CMK (cell line): ENCODE data around the gene HPS5.

Experiments
- DNase-seq: peaks from one replicate; pipeline ENCODE4 v3.0.0-alpha.2; 2010; ENCODE audit warnings: low read depth

HPS5 gene

DNA sequence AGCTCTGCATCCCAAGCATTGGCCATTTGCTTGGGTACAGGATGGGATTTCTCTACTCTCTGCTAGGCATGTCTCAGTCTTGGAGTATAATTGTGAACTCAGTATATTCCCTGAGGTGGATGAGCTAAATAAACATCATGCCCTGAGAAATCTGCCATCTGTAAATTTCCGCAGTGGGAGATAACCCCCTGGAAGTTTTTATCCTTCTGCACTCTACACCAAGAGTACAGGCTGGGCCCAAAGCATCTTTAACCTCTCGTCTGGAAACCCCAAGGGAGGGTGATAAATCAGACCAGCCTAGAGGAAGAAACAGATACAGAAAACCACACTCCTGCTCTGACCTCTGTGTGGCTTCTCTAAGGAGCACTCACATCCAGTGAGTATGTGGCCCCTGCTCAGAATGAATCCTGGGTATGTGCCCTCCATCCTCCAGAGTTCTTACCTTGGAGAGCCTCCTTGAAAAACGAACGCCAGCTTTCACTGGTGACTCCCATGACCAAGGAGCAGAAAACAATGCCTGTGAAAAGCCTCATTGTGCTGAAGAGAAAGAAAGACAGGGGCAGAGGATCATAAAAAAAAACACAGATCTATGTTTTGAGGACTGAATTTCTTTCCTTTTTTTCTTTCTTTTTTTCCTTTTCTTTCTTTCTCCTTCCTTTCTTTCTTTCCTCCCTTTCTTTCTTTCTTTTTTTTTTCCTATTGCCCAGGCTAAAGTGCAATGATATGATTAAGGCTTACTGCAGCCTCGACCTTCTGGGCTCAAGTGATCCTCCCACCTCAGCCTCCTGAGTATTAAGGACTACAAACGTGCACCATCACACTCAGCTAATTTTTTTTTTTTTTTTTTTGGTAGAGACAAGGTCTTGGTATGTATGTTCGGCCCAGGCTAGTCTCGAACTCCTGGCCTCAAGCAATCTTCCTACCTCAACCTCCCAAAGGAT lies 86.3 kb downstream of the HPS5 start:
- no peak for DNase-seq

GRCh38 chr11:18233912-18234311 lies 88.0 kb downstream of the HPS5 start:
- DNase-seq = no peak

- DNase-seq = no peak
Measured at GRCh38 chr11:18230859-18231258, 91.1 kb downstream of the HPS5 start.

- DNase-seq = no peak
Measured at GRCh38 chr11:18229501-18229900, 92.4 kb downstream of the HPS5 start.
